ENCODE data around the gene RAD54L2.
"Not testable (repeated sequence)": the region's sequence is repeated elsewhere in the genome, so short reads cannot be mapped to it uniquely, and the experiment has no call there.

The RAD54L2 gene

DNA sequence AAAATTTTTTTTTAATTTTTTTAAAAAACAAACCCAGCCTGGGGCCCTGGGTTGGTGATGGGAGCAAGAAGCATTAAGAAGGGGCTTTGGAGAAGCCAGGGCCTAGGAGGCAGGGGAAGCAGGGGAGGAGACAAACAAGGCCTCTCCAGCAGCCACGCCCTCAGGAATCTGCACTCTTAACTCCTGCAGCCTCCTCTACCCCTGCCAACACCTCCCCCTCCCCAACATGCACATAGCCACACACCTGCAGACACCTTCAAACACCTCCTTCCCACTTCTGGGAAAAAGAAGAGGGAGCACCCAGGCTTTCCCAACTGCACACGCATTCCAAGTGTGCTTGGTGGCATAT, 36.0 kb upstream of the RAD54L2 start:
- TF ChIP-seq, protein P1, sequence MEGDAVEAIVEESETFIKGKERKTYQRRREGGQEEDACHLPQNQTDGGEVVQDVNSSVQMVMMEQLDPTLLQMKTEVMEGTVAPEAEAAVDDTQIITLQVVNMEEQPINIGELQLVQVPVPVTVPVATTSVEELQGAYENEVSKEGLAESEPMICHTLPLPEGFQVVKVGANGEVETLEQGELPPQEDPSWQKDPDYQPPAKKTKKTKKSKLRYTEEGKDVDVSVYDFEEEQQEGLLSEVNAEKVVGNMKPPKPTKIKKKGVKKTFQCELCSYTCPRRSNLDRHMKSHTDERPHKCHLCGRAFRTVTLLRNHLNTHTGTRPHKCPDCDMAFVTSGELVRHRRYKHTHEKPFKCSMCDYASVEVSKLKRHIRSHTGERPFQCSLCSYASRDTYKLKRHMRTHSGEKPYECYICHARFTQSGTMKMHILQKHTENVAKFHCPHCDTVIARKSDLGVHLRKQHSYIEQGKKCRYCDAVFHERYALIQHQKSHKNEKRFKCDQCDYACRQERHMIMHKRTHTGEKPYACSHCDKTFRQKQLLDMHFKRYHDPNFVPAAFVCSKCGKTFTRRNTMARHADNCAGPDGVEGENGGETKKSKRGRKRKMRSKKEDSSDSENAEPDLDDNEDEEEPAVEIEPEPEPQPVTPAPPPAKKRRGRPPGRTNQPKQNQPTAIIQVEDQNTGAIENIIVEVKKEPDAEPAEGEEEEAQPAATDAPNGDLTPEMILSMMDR (IDR thresholded peaks at IDR 0.05; ENCODE audit: low read depth, low read length) = no peak
- TF ChIP-seq MAX (IDR thresholded peaks at IDR 0.05; ENCODE audit: low read depth, low read length) (no peak), MYC (IDR thresholded peaks at IDR 0.05; ENCODE audit: low read depth, low read length) (no peak), POLR2A (IDR thresholded peaks at IDR 0.05; ENCODE audit: extremely low read depth, insufficient read length) (no peak)
- no peak overlapping the region for H3K4me3 ChIP-seq (ENCODE audit: low read depth, low read length)
- no peak for DNase-seq (ENCODE audit: low read depth)

- no peak for DNase-seq (ENCODE audit: low read depth)
- no peak for TF ChIP-seq MYC (IDR thresholded peaks at IDR 0.05; ENCODE audit: low read depth, low read length)
- no peak overlapping the region for H3K4me3 ChIP-seq (ENCODE audit: low read depth, low read length)
Observed at GRCh38 chr3:51503007-51503406, 35.5 kb upstream of the RAD54L2 start.

DNA sequence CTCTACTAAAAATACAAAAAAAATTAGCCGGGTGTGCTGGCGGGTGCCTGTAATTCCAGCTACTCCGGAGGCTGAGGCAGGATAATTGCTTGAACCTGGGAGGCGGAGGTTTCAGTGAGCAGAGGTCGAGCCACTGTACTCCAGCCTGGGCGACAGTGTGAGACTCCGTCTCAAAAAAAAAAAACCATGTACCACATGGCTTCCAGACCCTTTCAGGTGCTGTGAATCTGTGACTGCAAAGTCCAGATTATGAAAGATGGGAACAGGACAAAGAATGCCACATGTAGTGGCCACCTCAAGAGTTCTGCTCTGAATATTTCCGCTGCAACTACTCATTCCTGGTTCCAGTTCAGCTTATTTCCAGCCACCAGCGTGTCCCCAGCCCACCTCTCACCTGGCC, 30.3 kb upstream of the RAD54L2 start:
- TF ChIP-seq MAX (IDR thresholded peaks at IDR 0.05; ENCODE audit: low read depth, low read length) (no peak), POLR2A (IDR thresholded peaks at IDR 0.05; ENCODE audit: extremely low read depth, insufficient read length) (no peak), MYC (IDR thresholded peaks at IDR 0.05; ENCODE audit: low read depth, low read length) (no peak)
- TF ChIP-seq, protein P1 (IDR thresholded peaks at IDR 0.05; ENCODE audit: low read depth, low read length) = no peak
- no peak for DNase-seq (ENCODE audit: low read depth)
- no peak overlapping the region for H3K4me3 ChIP-seq (ENCODE audit: low read depth, low read length)

DNA sequence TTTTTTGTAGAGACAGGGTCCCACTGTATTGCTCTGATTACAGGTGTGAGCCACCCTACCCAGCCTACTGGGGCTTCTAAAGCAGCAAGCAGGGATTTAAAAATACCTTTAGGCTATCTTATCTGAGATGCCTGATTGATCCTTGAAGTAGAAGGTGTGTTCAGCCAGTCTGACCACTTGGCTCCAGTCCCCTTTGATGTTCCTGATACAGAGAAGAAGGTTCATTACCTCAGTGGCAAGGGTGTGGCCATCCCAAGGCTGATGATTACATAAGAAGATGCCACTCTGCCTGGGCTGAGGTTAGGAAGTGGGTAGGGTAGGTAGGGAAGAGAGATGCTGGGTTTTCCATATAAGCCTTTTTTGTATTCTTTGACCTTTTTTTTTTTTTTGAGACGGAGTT, 27.5 kb upstream of the RAD54L2 start:
- TF ChIP-seq POLR2A (IDR thresholded peaks at IDR 0.05; ENCODE audit: extremely low read depth, insufficient read length) = no peak
- TF ChIP-seq MAX (IDR thresholded peaks at IDR 0.05; ENCODE audit: low read depth, low read length) = no peak
- TF ChIP-seq, protein P1 (IDR thresholded peaks at IDR 0.05; ENCODE audit: low read depth, low read length) = no peak
- TF ChIP-seq MYC (IDR thresholded peaks at IDR 0.05; ENCODE audit: low read depth, low read length) = no peak
- no peak overlapping the region for H3K4me3 ChIP-seq (ENCODE audit: low read depth, low read length)
- DNase-seq (ENCODE audit: low read depth) = no peak

- TF ChIP-seq MAX (IDR thresholded peaks at IDR 0.05; ENCODE audit: low read depth, low read length) (no peak), MYC (IDR thresholded peaks at IDR 0.05; ENCODE audit: low read depth, low read length) (no peak), POLR2A (IDR thresholded peaks at IDR 0.05; ENCODE audit: extremely low read depth, insufficient read length) (no peak)
- TF ChIP-seq, protein P1 (IDR thresholded peaks at IDR 0.05; ENCODE audit: low read depth, low read length) = no peak
- no peak for DNase-seq (ENCODE audit: low read depth)
Observed at GRCh38 chr3:51514210-51514609, 24.3 kb upstream of the RAD54L2 start.

DNA sequence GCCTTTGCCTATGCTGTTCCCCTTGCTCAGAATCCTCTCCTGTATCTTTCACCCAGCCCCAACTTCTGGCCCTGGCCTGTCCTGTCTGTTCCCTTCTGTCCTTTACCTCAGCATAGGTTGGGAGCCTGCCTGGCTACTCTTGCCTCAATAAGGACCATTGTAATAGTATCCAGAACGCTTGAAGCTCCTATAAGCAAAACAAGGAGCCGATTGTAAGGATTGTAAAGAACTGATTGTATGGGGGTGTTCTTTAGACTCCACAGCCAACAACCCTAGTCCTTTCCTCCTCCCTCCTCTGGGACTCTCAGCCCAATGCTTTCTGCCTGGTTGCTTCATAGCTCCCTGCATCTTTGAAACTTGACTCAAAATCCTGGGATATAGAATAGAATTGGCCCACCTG, 18.7 kb upstream of the RAD54L2 start:
- no peak for DNase-seq (ENCODE audit: low read depth)
- TF ChIP-seq POLR2A (IDR thresholded peaks at IDR 0.05; ENCODE audit: extremely low read depth, insufficient read length) (no peak), MAX (IDR thresholded peaks at IDR 0.05; ENCODE audit: low read depth, low read length) (no peak), MYC (IDR thresholded peaks at IDR 0.05; ENCODE audit: low read depth, low read length) (no peak)
- TF ChIP-seq, protein P1 (IDR thresholded peaks at IDR 0.05; ENCODE audit: low read depth, low read length) = no peak
- H3K4me3 ChIP-seq (ENCODE audit: low read depth, low read length) = no peak overlapping the region

More at GRCh38 chr3:51514210-51514609, 24.3 kb upstream of the RAD54L2 start:
- no peak overlapping the region for H3K4me3 ChIP-seq (ENCODE audit: low read depth, low read length)

DNA sequence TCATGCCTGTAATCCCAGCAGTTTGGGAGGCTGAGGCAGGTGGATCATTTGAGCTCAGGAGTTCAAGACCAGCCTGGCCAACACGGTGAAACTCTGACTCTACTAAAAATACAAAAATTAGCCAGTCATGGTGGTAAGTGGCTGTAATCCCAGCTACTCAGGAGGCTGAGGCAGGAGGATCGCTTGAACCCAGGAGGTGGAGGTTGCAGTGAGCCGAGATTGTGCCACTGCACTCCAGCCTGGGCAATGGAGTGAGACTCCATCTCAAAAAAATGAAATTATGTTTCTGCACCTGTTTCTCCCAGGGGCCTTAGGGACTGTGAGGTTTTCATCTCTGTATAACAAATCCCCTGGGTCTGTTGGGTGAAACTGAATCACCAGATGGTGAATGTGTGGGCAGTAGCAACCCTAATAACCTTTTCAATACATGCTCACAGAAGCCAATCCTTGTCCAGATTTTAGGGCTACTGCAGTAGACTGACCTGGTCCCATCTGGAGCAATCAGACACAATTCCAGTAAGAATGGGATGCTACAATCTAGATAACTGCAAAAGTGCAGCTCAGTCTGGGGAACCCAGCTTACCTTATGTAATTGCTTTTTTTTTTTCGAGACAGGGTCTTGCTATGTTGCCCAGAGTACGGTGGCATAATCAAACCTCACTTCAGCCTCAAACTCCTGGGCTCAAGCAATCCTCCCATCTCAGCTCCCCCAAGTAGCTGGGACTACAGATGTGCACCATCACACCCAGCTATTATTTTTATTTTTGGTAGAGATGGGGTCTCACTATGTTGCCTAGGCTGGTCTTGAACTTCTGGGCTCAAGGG, 17.4 kb upstream of the RAD54L2 start:
- not testable (repeated sequence) for H3K4me3 ChIP-seq (ENCODE audit: low read depth, low read length); DNase-seq (ENCODE audit: low read depth)

All from NB4 (cell line).